ENCODE results near the gene SLC6A3. TPM values are rescaled to one million over a fixed set of nuclear protein-coding genes. Genes with fewer than 3 reads are reported as not detected.
"Not testable (repeated sequence)": the region's sequence is repeated elsewhere in the genome, so short reads cannot be mapped to it uniquely, and the experiment has no call there.

SLC6A3 gene
- total RNA-seq, 2 donors from 2014 or later: not detected

DNA sequence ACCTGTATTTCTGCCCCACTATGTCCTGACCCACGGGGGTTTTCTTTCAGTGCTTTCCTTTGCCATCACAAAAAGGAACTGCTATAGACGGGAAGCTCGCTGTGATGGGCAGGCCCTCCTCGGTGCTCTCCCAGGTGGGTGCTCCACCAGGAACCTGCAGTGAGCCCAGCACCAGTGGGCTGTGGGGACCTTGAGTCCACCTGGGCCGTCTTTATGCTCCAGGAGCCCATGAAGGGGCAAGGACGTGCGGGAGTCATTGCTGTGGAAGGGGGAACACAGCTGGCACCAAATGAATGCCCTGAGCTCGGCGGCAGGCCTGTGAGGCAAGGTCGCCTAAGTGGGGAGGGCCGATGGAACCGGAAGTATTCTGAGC, 36.7 kb upstream of the SLC6A3 start:
- Mint-ChIP-seq H3K36me3 (ENCODE audit: low read depth) (peaks cover 43% of the 10 kb centered on the region), H3K4me3 (no peak overlapping the region), H3K9me3 (no peaks in the 10 kb centered on the region), H3K27me3 (no peaks in the 10 kb centered on the region), H3K4me1 (no peaks in the 10 kb centered on the region), H3K27ac (no peak overlapping the region)
- no peak for ATAC-seq (replicated peaks)

DNA sequence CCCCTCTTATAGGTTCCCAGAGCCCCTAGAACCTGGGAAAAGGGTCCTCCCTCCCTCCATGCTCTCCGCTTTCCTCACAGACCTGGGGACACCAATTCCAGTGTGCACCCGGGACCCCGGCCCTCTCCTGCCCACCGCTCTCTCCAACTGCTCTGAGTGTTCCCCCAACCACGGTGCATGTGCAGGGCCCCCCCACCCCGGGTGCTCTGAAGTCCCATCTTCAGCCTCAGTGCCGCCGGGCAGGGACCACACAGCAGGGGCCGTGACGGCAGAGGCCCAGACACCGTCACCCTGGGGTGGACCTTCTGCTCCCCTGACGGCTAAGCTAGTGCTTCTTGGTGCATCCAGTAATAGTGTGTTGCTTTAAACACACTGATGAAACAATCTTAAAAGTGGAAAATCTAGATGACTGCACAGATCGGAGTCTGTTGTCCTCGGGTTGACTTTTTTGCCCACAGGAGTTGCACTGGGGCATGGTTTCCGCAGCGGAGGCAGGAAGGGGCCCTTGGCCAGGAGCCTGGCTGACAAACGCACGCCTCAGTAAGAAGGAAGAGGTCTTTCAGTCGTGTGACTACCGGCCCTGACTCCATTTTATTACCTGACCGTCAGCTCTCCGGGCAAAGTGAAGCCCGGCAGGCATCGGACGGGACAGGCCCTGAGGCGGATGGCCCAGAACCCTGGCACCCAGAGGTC, 36.2 kb upstream of the SLC6A3 start:
- Mint-ChIP-seq H3K9me3 (no peaks in the 10 kb centered on the region), H3K27me3 (no peaks in the 10 kb centered on the region), H3K36me3 (ENCODE audit: low read depth) (peaks cover 43% of the 10 kb centered on the region), H3K4me3 (no peak overlapping the region), H3K4me1 (no peaks in the 10 kb centered on the region), H3K27ac (no peak overlapping the region)
- no peak for ATAC-seq (replicated peaks)

DNA sequence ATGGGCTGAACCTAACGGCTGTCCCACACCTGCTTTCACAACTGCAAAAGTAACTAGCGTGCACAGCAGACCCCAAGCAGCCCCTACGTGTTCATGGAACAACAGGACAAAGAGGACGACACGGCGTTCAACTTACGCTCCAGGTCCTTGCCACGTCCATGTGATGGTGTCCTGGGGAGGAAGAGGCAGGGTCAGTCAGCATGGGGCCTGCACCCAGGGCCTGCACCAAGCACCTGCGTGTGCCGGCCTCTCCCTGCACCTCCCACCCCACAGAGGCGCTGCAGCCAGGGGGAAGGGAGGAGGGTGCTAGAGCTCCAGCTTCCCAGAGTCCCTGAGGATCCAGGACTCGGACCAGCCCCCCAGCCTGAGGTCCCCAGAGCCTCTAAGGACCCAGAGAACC, 35.6 kb upstream of the SLC6A3 start:
- Mint-ChIP-seq H3K27me3 (no peaks in the 10 kb centered on the region), H3K27ac (no peak overlapping the region), H3K36me3 (ENCODE audit: low read depth) (peaks cover 43% of the 10 kb centered on the region), H3K4me1 (no peaks in the 10 kb centered on the region), H3K9me3 (no peaks in the 10 kb centered on the region), H3K4me3 (no peak overlapping the region)
- ATAC-seq (replicated peaks): no peak

DNA sequence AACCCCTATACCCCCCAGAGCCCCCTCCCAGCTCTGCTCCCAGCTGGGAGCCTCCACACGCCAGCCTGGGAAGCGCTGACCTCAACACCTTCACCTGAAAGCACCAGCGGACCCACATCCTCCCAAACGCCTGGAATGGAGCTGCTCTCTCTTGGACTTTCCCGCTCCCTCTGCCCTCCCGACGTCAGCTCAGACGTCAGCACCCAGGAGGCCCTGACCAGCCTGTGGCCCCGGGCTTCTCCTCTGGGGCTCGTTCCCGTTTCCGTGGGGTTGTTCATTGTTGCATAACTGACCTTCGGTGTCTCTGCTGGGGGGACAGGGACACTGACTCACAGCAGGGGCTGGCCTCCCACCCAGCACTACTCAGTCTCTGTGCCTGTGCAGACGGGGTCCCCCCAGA, 35.0 kb upstream of the SLC6A3 start:
- Mint-ChIP-seq H3K4me3 (no peak overlapping the region), H3K9me3 (no peaks in the 10 kb centered on the region), H3K27ac (no peak overlapping the region), H3K27me3 (no peaks in the 10 kb centered on the region), H3K4me1 (no peaks in the 10 kb centered on the region), H3K36me3 (ENCODE audit: low read depth) (peaks cover 43% of the 10 kb centered on the region)
- ATAC-seq (replicated peaks): no peak

DNA sequence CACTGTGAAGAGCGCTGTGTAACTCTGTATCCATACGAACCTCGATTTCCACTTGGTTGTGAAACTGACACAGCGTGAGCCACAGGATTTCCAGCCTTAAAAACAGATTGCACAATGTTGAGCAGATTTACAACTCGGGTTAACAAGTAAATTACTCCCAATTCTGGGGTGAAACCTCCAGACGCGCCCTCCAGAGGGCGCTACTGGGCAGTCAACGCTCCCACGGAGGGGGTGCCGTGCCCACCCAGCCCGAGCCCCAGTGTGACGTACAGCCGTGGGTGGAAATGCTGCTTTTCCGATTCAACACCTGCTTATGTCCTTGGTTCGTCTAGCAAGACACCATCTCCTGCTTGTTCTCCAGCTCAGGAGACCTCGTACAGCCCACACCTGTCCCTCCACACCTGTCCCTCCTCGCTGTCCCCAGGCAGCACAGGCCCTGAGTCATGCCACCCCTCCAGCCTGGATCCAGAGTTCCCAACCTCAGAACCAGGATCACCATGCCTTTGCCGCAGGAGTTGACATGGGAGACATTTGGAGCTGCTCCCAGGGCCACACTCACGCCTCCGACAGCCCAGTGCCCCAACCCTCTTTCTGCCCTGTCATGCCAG, 34.4 kb upstream of the SLC6A3 start:
- peaks cover 45% of the 10 kb centered on the region for H3K36me3 Mint-ChIP-seq (ENCODE audit: low read depth)
- no peak overlapping the region for H3K4me3 Mint-ChIP-seq
- H3K9me3 Mint-ChIP-seq: no peaks in the 10 kb centered on the region
- no peak overlapping the region for H3K27ac Mint-ChIP-seq
- H3K27me3 Mint-ChIP-seq: no peaks in the 10 kb centered on the region
- no peaks in the 10 kb centered on the region for H3K4me1 Mint-ChIP-seq
- ATAC-seq (replicated peaks): no peak

DNA sequence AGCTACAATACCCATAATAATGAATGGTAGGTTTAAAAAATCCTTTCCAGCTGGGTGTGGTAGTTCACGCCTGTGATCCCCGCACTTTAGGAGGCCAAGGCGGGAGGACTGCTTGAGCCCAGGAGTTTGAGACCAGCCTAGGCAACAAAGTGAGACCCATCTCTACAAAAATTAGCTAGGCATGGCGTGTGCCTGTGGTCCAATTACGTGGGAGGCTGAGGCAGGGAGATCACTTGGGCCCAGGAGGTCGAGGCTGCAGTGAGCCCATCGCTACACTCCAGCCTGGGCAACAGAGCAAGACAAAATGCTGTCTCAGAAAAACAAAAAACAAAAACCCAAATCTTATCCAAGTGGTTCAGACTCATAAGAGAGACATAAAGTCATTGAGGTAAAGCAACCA, 33.8 kb upstream of the SLC6A3 start:
- no peaks in the 10 kb centered on the region for H3K9me3 Mint-ChIP-seq
- H3K4me1 Mint-ChIP-seq: no peaks in the 10 kb centered on the region
- H3K36me3 Mint-ChIP-seq (ENCODE audit: low read depth): peaks cover 51% of the 10 kb centered on the region
- no peak for ATAC-seq (replicated peaks)
- no peak overlapping the region for H3K4me3 Mint-ChIP-seq
- no peak overlapping the region for H3K27ac Mint-ChIP-seq
- H3K27me3 Mint-ChIP-seq: no peaks in the 10 kb centered on the region

DNA sequence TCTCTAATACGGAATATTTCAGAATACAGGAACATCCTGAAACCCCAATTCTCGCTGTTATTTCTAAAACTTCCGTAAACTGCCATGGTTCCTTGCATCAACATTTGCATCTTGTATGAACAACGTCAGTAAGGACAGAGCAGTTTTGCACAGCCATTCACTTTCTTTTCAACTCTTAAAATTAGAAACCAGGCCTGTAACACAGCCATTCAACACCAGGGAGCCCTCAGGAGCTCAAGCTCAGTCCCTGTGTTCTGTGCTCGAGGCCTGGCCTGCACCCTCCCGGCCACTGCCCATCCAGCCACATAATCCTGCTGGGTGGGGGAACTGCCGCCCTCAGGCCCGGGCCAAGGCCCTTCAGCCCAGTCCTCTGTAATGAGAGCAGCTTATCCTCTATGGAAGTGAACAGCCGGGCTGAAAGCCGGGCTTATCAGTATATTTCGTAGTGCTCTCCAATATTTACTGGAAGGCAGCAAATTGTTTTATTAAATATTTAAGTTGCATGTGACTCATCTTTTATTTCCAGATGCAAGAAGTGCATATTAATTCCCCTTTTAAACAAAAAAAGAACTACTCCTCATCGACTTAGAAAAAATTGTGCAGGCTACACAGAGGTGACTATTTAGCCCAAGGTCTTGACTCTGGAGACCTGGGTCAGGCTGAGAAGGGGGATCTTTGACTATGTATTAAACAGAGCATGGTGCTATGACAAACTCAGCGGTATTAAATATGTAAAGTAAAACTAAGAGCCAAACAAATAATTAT, 33.2 kb upstream of the SLC6A3 start:
- Mint-ChIP-seq H3K36me3 (ENCODE audit: low read depth) (peaks cover 55% of the 10 kb centered on the region), H3K27ac (no peak overlapping the region), H3K27me3 (no peaks in the 10 kb centered on the region), H3K4me1 (no peaks in the 10 kb centered on the region), H3K9me3 (no peaks in the 10 kb centered on the region), H3K4me3 (no peak overlapping the region)
- no peak for ATAC-seq (replicated peaks)

DNA sequence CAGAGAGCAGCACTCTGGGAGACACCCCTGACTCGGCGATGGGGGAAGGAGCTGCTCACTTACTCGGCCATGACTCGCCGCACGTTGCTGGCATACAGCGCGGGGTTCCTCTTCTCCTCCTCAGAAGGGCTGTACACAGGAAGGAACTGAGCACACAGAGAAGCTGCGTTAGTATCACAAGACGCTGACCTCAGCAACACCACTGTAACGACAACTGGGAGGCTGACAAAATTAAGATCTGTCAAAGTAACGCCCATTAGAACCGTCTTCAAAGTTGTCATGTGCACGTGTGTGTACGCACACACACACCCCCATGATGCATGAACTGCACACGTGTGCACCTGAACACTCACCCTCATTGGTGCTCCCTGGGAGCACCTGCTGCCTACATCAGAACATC, 32.1 kb upstream of the SLC6A3 start:
- Mint-ChIP-seq H3K4me3 (no peak overlapping the region), H3K9me3 (no peaks in the 10 kb centered on the region), H3K27ac (no peak overlapping the region), H3K36me3 (ENCODE audit: low read depth) (peaks cover 55% of the 10 kb centered on the region), H3K27me3 (no peaks in the 10 kb centered on the region), H3K4me1 (no peaks in the 10 kb centered on the region)
- ATAC-seq (replicated peaks): no peak

DNA sequence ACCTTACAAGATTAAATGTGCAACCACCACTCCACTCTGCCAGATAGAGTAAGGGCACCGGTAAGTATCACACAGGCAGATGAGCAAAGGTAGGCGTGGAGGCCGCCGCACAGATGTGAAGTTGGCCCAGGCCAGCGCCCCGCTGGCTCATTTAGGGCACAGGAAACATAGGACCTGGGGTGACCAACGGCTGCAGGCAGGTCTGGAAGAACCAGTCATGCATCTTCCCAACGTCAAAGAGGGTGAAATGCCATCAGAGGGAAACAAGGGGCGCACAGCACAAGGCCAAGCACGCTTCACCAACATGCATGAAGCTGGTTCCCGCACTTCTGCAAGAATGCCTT, 31.7 kb upstream of the SLC6A3 start:
- peaks cover 55% of the 10 kb centered on the region for H3K36me3 Mint-ChIP-seq (ENCODE audit: low read depth)
- no peaks in the 10 kb centered on the region for H3K9me3 Mint-ChIP-seq
- H3K27ac Mint-ChIP-seq: no peak overlapping the region
- H3K4me1 Mint-ChIP-seq: no peaks in the 10 kb centered on the region
- no peak overlapping the region for H3K4me3 Mint-ChIP-seq
- no peaks in the 10 kb centered on the region for H3K27me3 Mint-ChIP-seq
- ATAC-seq (replicated peaks): no peak

DNA sequence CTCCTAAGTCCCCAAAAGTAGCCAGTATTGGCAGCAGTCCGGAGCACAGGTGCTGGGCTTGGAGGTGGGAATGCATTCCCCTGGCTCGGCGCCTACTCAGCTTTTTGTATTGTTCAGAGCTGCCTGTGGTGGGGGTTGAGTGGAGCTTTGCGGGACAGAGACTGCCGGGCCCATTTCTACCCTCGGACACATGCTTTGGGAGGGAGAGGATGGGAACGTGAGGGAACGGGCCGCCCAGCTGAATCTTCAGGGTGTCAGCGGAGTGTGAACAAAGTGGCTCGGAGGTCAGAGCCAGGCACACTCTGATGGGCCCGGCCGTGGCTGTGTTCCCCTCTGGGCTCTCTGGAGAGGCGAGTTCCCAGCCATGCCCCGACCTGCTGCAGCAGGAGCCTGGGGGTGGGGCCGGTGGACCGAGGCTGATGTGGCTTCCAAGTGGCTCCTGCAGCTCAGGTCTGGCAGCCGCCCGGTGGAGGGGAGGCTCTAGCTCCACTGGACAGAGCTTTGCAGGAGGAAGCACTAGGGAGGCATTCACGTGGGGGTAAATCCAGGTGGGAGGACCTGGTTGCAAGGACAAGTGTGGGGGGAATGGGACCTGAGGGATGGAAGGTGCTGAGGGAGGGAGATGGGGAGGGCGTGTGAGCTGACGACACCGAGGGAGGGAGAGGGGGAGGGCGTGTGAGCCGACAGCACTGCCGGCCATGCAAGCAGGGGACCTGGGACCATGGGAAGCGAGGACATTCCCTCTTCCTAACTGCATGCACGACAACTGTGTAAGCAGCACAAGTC, 31.1 kb upstream of the SLC6A3 start:
- Mint-ChIP-seq H3K4me3 (no peak overlapping the region), H3K4me1 (no peaks in the 10 kb centered on the region), H3K36me3 (ENCODE audit: low read depth) (peaks cover 55% of the 10 kb centered on the region), H3K27ac (no peak overlapping the region), H3K9me3 (no peaks in the 10 kb centered on the region), H3K27me3 (no peaks in the 10 kb centered on the region)
- ATAC-seq (replicated peaks): no peak

DNA sequence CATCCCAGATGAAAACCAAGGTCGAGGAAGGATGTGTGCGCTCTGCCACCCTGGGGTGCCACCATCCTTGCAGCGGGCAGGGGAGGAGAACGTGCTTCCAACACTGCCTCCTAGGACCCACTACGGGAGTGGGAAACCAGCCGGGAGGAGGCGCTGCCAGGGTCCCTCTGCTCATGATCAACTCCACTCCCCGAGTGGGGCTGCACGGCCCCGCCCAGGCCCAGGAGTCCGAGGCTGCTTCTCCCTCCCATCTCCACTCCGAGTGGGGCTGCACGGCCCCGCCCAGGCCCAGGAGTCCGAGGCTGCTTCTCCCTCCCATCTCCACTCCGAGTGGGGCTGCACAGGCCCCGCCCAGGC, 30.3 kb upstream of the SLC6A3 start:
- H3K36me3 Mint-ChIP-seq (ENCODE audit: low read depth): peaks cover 55% of the 10 kb centered on the region
- not testable (repeated sequence) for H3K4me1 Mint-ChIP-seq; H3K9me3 Mint-ChIP-seq; H3K27ac Mint-ChIP-seq; ATAC-seq (replicated peaks); H3K27me3 Mint-ChIP-seq; H3K4me3 Mint-ChIP-seq

DNA sequence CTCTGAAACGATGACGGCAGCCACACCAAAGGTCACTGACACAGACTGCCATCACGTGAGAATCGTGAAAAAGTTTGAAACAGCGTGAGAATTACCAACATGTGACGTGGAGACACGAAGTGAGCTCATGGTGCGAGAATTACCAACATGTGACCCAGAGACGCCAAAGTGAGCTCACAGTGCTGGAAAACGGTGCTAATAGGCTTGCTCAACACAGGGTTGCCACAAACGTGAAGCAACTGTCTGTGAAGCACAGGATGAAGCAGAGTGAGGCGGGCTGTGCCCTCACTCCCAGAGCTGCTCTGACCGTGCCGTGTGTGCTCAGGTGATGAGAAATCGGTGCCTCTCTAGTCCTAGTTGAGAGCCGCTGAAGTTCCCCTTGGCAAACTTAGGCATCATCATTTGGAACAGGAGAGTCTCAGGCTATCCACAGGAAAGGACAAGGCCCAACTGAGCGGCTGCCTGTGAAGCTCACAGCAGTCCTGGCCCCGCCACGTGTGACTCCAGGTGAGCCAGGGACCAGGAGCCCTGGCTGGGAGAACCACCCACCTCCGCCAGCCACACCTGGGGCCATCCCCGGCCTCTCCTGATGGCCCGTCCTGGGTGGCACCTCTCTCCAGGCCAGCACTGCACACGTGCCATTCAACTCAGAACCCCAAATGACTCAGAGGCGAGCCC, 29.8 kb upstream of the SLC6A3 start:
- H3K27ac Mint-ChIP-seq: no peak overlapping the region
- H3K36me3 Mint-ChIP-seq (ENCODE audit: low read depth): peaks cover 55% of the 10 kb centered on the region
- no peak for ATAC-seq (replicated peaks)
- H3K4me1 Mint-ChIP-seq: no peaks in the 10 kb centered on the region
- no peaks in the 10 kb centered on the region for H3K27me3 Mint-ChIP-seq
- no peak overlapping the region for H3K4me3 Mint-ChIP-seq
- H3K9me3 Mint-ChIP-seq: no peaks in the 10 kb centered on the region

DNA sequence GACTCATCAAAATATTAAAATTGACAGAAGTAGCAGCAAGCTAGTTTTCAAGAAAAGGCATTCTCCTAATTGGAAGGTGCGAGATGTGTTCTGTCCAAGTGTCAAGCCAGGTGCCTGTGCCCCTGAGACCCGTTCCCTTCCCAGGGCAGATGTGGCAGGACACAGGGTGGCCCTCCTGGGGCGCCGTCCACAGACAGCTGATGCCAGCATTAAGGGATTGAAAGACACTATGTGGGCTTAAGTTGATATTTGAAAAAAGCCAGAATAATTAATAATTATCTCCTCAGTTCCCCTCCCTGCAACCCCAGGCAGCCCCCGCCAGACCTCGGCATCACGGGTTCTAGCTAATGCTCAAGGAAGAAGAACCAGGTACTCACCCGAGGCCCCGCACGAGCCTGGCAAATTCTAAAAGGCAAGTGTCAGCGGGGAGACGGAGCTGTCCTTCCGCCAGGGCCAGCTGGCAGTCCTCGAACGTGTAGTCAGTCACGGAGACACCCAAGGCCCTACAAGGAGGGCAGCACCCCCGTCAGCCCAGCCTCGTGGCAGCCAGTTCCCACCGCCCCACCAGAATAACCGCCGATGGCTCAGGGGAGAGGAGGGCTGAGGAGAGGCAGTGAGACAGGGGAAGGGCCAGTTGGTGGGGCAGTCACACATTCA, 29.1 kb upstream of the SLC6A3 start:
- no peak for ATAC-seq (replicated peaks)
- no peak overlapping the region for H3K4me3 Mint-ChIP-seq

DNA sequence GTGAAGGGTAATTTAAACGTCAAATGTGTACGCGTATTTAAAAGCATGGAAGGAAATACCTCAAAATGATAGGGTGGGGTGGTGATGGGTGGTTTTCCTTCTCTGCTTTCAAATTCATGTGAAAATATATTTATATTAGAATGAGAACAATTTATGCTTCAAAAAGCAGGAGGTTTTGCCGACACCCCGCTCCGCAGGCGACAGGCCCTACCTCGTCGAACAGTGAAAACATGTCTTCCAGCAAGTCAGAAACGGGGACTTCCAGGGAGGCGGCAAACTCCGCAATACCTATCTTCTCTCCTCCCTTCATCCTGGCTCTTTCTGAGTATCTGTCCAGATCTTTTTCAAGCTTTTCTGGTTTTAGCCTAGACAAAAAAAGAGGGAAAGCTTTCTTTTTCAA, 28.5 kb upstream of the SLC6A3 start:
- Mint-ChIP-seq H3K27ac (no peak overlapping the region), H3K4me1 (no peaks in the 10 kb centered on the region), H3K27me3 (no peaks in the 10 kb centered on the region), H3K4me3 (no peak overlapping the region), H3K9me3 (no peaks in the 10 kb centered on the region), H3K36me3 (ENCODE audit: low read depth) (peaks cover 49% of the 10 kb centered on the region)
- no peak for ATAC-seq (replicated peaks)

More for the DNA sequence above, 29.1 kb upstream of the SLC6A3 start:
- H3K4me1 Mint-ChIP-seq: no peaks in the 10 kb centered on the region
- H3K9me3 Mint-ChIP-seq: no peaks in the 10 kb centered on the region
- no peak overlapping the region for H3K27ac Mint-ChIP-seq
- H3K27me3 Mint-ChIP-seq: no peaks in the 10 kb centered on the region
- peaks cover 55% of the 10 kb centered on the region for H3K36me3 Mint-ChIP-seq (ENCODE audit: low read depth)
